Measurements from ENCODE around the gene DEGS2.

DEGS2 gene

GRCh38 chr14:100128688-100129087, 30.8 kb downstream of the DEGS2 start:
- DNase-seq: no peak

- no peak for DNase-seq
Measured at GRCh38 chr14:100127853-100128455, 31.5 kb downstream of the DEGS2 start.

- no peak for DNase-seq
Measured at GRCh38 chr14:100126401-100126800, 33.0 kb downstream of the DEGS2 start.

DNA sequence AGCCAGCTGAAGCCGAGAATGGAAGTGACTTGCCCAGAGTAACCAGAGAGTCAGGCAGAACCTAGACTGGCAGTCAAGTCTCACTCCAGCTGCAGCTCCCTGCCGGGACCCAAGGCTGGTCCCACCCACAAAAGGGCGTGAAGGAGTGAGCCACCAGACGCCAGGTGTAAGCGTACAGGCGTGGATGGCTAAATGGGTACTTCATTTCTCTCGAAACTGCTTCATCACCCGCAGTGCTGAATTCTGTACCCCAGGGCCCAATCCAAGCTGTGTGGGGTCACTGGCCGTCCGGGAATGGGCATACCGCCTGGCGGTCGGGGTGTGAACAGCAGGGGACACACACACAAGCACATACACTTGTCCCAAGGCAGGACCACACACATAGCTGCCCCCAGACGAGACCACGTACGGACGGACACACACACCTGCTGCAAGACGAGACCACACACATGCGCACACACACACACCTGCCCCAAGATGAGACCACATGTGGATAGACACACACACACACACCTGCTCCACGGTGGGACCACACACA, 34.8 kb downstream of the DEGS2 start:
- no peak for DNase-seq

GRCh38 chr14:100123618-100124017, 35.8 kb downstream of the DEGS2 start:
- no peak for DNase-seq

DNA sequence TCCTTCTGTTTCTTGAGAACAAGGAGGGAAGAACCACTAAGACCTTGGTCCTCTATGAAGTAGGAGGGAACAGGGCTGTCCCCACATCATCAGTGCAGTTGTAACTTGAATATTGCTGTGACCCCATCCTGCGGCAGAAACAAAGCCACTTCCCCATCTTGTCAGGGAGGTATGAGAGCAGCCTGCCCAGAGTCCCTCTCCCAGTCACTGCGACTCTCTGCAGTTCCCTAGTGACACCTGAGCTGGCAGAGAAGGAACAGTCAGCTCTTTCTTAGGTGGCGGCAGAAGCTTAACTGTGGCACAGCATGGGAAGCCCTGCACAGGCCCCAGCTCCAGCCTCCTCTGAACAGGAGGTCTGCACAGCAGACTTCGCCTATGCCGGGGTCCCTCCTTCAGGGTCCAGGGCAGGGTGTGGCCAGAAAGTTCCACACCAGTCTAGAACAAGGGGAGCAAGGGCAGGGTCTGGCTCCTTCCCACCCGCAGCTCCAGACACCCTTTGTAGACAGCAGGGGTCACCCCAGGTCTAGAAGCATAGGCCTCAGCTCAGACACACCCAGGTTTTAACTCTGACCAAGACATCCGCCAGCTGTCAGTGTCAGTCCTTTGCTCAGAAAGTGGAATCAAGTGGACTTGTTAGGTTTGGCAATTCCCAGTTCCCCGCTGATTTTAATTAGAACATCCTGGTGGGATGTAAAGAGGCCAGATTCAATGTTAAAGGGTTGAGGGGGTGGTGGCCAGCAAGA, 36.8 kb downstream of the DEGS2 start:
- DNase-seq: no peak

- DNase-seq: no peak
Measured at GRCh38 chr14:100121643-100122480, 37.6 kb downstream of the DEGS2 start.

GRCh38 chr14:100120522-100121269, 38.7 kb downstream of the DEGS2 start:
- no peak for DNase-seq

- no peak for DNase-seq
Measured at GRCh38 chr14:100119251-100119650, 40.2 kb downstream of the DEGS2 start.

DNA sequence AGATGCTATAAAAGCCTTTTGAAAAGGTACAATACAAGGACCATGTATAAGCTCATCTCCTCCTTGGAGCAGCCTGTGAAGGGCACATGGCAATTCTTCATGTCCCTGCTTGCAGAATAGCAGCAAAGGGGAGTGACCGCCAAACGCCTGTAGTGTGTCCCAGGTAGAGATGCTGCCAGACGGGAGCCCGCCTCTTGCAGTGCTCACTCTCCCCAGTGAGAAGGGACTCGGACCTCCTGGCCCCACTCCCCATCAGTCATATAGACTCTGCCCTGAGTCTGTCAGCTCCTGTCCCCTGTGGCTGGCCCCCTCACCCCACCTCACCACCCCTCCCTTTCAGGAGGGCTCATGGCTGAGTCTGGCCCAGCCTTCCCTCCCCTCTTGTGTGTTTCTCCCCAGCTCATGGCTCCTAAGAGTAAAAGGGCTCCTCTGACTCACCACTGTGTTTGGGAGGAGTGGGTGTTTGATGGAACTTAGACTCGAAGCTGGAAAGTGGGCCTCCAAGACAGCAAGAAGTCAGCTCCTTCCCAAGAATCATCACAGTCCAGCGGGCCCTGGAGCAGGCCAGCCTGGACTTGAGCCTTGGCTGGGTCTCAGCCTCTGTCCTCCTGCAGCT, 40.9 kb downstream of the DEGS2 start:
- no peak for DNase-seq

DNA sequence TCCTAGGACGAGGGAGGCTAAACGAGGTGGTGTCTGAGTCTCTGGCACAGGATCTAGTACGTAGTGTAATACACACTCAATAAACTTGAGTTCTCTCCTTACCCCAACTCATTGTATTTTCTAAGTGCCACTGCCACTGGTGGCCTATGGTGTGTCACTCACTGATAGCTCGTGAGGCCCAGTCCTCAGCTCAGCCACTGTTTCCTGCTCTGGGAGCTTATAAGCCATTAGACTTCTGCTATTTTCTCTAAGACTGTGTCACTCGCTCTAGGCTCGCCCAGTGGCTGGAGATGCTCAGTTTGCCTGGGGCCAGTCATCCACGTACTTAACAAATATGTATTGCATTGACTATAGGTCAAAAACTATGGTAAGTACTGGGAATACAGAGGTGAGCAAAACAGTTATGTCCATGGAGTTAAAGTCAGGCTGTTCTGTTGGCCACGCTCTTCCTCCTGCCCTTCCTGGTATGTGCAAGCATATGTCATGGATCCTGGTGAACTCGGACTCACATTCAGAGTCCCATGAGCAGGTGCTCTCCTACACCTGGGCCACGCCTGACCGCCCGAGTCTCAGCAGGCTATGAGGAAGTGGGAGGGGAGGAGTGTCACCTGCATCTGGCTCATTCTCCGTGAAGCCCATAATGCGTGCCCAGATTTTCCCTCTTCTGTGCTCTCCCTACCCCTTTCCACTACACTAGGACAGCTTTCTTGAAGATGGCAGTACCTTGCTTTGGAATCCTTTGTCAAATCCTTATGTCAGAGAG, 41.6 kb downstream of the DEGS2 start:
- no peak for DNase-seq

DNA sequence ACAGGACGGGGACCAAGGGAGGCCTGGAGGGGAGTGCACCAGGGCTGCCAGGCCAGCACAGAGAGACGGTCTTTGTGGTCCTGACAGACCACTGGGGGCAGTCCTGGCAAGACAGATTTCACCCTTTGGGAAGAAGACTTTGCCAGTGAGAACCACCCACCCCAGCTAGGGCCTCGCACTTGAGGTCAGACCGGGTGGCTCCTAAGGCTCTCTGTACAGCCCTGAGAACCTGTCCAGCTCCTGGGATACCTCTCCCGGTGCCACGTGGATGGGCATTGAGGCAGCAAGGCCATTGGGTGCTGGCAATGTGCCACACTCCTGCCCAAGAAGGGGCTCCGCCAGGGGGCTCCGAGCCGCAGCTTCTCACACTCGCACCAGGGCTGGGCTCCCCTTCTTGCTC, 42.4 kb downstream of the DEGS2 start:
- DNase-seq: no peak

GRCh38 chr14:100116134-100116533, 43.3 kb downstream of the DEGS2 start:
- DNase-seq: no peak

DNA sequence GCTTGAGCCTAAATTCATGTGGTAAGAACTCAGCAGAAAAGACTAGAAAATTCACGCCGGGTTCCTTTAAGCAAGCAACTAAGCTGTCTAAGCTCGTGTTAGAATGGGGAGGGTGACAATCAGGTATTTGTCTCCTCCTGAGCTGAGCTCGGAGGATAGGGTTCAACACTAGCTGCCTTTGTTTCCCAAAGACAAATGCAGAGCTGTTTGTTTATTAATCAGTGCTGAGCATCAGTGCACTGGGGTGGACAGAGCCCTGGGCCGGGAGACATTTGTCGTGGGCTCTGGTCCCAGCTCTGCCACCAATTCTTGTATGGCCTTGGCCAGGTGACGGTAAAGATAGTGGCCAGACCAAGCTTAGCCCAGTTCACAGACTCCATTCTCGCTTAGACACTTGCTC, 43.7 kb downstream of the DEGS2 start:
- no peak for DNase-seq

DNA sequence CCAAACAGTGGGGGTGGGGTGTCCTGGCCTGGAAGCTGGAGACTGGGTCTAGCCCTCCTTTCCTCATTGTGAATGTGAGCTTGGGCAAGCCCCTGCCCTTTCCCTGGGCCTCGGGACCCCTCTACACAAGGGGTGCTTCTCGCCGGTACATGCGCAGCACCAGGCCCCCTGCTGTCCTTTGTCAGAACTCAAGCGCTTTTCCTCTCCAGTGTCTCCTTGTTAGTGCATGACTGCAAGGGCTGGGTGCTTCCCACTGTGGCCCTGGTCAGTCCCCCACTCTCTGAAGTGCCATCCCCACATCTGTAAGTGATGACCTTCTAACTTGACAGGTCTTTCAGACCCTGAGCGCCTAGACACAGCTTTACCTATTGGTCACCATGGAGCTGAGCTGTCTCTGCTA, 44.2 kb downstream of the DEGS2 start:
- DNase-seq: no peak

- no peak for DNase-seq
Measured at GRCh38 chr14:100114109-100114765, 45.2 kb downstream of the DEGS2 start.

GRCh38 chr14:100111931-100112704, 47.3 kb downstream of the DEGS2 start:
- DNase-seq: no peak

- no peak for DNase-seq
Measured at GRCh38 chr14:100110816-100111215, 48.6 kb downstream of the DEGS2 start.

DNA sequence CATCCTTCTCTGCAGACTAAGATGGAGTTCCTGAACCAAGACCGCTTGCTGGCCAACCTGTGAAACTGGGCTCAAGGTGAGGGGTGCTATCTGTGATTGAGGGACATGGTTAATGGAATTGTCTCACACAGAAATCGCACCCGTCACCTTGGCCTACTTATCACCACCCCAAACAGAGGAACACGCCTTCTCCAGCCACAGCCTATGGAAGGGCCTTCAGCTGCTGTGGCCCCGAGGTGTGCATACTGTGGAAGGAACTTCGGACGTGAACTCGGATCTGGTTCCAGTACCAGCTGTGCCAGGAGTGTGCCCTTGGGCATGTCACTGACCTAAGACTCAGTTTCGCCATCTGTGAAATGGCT, 49.9 kb downstream of the DEGS2 start:
- DNase-seq: no peak

- DNase-seq: no peak
Measured at GRCh38 chr14:100108840-100109593, 50.4 kb downstream of the DEGS2 start.
